Activated T-cell treated with anti-CD3 and anti-CD28 coated beads, Interleukin-2, amount 50 U/mL, for 4 hours (primary cell): ENCODE data around the gene RFX8. TPM values are rescaled to one million over a fixed set of nuclear protein-coding genes. Genes with fewer than 3 reads are reported as not detected.
"Not testable (repeated sequence)": the region's sequence is repeated elsewhere in the genome, so short reads cannot be mapped to it uniquely, and the experiment has no call there.

Source experiments
- ATAC-seq, 2 donors: fragments of 200-7000 bp; cut with Tn5 transposase; one replicate each; pipeline ENCODE4 v1.10.0; 2021
- DNase-seq: peaks from one replicate; pipeline ENCODE4 v3.0.0-alpha.2; 2020
- H3K27me3 Mint-ChIP-seq: one replicate; pipeline ENCODE4 v1.8.0; 2021; ENCODE audit warnings: low read depth, mixed read lengths
- H3K36me3 Mint-ChIP-seq: one replicate; pipeline ENCODE4 v1.8.0; 2022; ENCODE audit warnings: mixed read lengths; ENCODE audit not compliant: insufficient read depth
- H3K4me1 Mint-ChIP-seq: one replicate; pipeline ENCODE4 v1.8.0; 2021; ENCODE audit warnings: low read depth, mixed read lengths
- H3K4me3 Mint-ChIP-seq: one replicate; pipeline ENCODE4 v1.8.0; 2021; ENCODE audit warnings: mild to moderate bottlenecking, moderate library complexity, mixed read lengths
- H3K9me3 Mint-ChIP-seq: one replicate; pipeline ENCODE4 v1.8.0; 2021; ENCODE audit warnings: mixed read lengths
- total RNA-seq, 3 donors: library from RNA; stranded (reverse); gene quantifications; one replicate each; pipeline ENCODE4 v1.2.1, GENCODE V29; 2021

Gene RFX8
- total RNA-seq, 3 donors from 2014 or later = not detected

DNA sequence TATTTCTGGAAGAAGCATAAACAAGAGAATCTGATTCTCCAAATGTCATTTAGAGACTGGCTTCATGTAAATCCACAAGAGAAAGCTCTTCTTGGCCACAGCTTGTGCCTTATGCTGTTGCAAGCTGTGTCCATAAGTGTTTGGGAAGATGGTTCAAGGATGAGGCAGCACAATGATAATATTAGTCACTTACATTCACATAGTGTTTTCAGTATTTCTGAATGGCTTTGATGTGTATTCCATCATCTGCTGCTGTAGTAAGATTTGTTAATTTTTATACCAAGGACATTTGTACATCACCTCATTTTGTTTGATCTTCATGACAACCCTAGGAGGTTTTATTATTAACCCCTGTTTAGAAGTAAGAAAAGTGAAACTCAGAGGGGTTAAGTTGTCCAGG lies 117.5 kb downstream of the RFX8 start:
- DNase-seq = no peak
- Mint-ChIP-seq H3K36me3 (no peaks in the 10 kb centered on the region), H3K27me3 (no peaks in the 10 kb centered on the region), H3K4me3 (no peak overlapping the region), H3K9me3 (no peaks in the 10 kb centered on the region), H3K4me1 (peaks cover 28% of the 10 kb centered on the region)
- no peak for ATAC-seq

DNA sequence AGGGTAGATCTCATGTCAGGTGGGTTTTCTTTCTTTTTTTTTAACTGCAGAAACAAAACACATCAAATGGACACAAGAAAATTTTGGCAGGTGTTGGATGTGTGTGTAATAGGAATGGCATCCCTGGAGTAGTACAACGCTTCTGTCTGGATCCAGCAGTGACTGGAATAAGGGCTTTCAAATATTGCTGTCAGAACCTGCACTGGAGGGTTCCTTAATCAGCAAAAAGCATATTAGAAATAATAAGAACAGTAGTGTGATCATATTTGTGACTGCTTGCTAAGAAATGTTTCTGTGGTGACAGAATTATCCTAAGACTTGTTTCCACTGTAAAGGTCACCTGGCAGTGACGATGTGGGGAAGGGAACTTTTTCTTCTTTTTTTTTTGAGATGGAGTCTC lies 118.4 kb downstream of the RFX8 start:
- Mint-ChIP-seq H3K36me3 (no peaks in the 10 kb centered on the region), H3K27me3 (no peaks in the 10 kb centered on the region), H3K4me1 (peaks cover 19% of the 10 kb centered on the region), H3K4me3 (no peak overlapping the region), H3K9me3 (no peaks in the 10 kb centered on the region)
- ATAC-seq (no peak), DNase-seq (no peak)

DNA sequence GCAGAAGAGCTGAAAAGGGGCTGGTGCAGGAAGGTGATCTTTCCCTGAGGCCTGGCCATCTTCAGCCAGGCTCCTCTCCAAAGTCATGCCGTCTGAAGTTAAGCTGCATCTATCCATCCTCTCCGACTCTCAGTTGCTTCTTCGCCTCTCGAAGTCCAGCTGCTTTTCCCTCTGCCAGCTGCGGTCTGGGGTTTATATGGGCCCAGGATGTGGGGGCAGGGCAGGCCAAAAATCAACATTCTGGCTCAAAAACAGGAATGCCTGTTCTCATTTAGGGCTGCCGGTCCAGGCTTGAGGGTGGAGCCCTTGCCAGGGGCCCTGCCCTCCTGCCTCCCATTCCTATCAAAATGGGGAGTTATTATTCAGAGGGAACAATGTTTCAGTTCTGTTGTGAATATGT lies 118.9 kb downstream of the RFX8 start:
- Mint-ChIP-seq H3K36me3 (no peaks in the 10 kb centered on the region), H3K4me3 (no peak overlapping the region), H3K27me3 (no peaks in the 10 kb centered on the region), H3K4me1 (peaks cover 15% of the 10 kb centered on the region), H3K9me3 (no peaks in the 10 kb centered on the region)
- no peak for ATAC-seq
- no peak for DNase-seq

DNA sequence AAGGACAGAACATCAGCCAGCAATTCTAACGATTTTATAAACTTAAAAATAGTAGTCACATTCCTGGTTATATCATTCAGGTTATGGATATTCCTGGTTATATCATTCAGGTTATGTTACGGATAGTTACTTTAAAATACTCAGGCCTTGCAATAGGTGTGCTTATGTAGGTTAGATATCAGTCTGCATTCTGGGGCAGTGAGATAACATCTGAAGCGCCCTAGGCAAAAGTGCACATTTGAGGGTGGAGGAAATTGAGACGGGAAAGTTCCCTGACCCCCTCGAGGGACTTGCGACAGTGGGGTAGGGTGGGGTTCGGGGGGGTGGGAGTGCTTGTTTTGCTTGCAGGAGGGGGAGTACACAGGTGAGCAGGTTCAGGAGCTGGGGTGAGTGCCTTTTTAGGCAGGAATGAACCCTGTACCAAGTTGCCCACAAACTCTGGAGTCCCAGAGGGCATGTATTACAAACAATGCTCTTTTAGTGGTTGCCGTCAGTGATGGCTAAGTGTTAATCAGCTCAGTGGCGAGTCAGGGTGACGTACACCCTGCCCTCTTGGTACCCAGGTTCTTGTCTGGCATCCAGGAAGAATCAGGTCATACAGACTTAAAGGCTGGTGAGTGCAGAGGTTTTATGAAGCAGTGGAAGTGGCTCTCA lies 119.4 kb downstream of the RFX8 start:
- Mint-ChIP-seq H3K27me3 (no peaks in the 10 kb centered on the region), H3K4me3 (no peak overlapping the region), H3K36me3 (no peaks in the 10 kb centered on the region), H3K4me1 (peaks cover 12% of the 10 kb centered on the region), H3K9me3 (no peaks in the 10 kb centered on the region)
- ATAC-seq (no peak), DNase-seq (no peak)

DNA sequence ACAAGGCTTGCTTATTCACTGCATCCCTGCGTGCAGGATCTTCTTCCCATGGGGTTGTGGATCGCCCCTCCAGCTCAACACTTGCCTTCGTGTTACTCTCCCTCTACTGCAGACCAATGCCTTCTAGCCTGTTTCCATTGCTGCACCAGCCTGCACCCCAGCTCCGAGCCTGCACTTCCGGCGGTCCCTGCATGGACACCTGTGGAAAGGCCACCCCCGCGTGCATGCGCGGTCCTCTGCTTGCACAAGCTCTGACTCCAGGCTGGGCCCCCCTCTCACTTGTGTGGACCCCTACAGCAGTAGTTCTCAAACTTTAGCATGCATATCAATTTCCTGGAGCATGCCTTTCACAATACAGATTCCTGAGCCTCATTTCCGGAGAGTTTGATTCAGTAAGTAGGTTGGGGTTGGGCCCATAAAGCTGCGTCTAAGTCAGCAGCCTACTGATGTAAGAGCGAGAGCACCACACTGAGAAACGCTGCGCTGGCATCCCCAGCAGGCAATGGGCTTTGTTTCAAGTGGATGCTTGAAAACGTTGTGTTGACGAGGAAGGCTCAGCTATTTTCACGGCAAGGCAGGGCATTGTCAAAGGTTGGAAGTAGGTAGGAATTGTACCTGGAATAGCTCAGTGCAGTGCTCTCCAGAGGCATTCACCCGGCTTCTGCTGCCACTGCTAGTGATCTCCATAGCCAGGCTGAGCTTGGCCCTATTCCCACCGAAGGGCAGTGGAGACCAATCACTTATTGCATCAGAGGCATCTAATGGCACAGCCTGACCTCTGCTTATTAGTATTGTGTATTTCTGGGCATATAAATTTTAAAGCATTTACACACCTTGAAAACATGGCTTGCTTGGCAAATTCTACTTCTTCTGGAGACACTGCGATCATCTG lies 120.2 kb downstream of the RFX8 start:
- no peaks in the 10 kb centered on the region for H3K36me3 Mint-ChIP-seq
- H3K9me3 Mint-ChIP-seq = no peaks in the 10 kb centered on the region
- H3K4me1 Mint-ChIP-seq = peaks cover 11% of the 10 kb centered on the region
- ATAC-seq (no peak), DNase-seq (no peak)
- H3K4me3 Mint-ChIP-seq = no peak overlapping the region
- H3K27me3 Mint-ChIP-seq = no peaks in the 10 kb centered on the region

DNA sequence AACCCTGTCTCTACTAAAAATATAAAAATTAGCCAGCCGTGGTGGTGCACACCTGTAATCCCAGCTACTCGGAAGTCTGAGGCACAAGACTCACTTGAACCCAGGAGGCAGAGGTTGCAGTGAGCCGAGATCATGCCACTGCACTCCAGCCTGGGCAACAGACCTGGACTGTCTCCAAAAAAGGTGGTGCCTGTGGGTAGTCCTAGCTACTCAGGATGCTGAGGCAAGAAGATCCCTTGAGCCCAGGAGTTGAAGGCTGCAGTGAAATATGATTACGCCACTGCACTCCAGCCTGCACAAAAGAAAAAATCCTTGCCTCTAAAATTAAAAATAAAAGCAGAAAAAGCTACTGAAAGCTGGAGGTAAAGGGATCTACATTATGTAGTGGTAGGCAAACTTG lies 122.3 kb downstream of the RFX8 start:
- not testable (repeated sequence) for DNase-seq, H3K4me3 Mint-ChIP-seq, H3K36me3 Mint-ChIP-seq, H3K27me3 Mint-ChIP-seq, H3K9me3 Mint-ChIP-seq, ATAC-seq
- peaks cover 11% of the 10 kb centered on the region for H3K4me1 Mint-ChIP-seq

DNA sequence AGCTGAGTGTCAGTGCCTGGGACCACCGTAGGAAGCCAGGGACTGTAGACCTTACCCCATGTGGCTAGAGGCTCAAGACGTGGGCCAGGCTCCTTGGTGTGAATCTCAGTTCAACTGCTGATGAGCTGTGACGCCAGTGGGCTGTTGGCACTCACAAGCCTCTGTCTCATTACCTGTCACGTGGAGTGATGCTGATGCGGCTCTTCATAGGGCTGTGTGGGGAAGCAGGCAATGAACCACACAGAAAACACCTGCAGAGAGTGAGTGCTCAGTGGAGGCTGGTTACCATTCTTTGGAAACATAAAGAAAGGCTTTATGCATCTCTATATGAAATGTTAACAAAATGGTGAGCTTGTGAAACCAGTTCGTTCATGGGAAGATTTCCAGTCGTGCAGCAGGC lies 123.7 kb downstream of the RFX8 start:
- Mint-ChIP-seq H3K4me3 (no peak overlapping the region), H3K4me1 (peaks cover 11% of the 10 kb centered on the region), H3K27me3 (no peaks in the 10 kb centered on the region), H3K36me3 (no peaks in the 10 kb centered on the region), H3K9me3 (no peaks in the 10 kb centered on the region)
- ATAC-seq (no peak), DNase-seq (no peak)

DNA sequence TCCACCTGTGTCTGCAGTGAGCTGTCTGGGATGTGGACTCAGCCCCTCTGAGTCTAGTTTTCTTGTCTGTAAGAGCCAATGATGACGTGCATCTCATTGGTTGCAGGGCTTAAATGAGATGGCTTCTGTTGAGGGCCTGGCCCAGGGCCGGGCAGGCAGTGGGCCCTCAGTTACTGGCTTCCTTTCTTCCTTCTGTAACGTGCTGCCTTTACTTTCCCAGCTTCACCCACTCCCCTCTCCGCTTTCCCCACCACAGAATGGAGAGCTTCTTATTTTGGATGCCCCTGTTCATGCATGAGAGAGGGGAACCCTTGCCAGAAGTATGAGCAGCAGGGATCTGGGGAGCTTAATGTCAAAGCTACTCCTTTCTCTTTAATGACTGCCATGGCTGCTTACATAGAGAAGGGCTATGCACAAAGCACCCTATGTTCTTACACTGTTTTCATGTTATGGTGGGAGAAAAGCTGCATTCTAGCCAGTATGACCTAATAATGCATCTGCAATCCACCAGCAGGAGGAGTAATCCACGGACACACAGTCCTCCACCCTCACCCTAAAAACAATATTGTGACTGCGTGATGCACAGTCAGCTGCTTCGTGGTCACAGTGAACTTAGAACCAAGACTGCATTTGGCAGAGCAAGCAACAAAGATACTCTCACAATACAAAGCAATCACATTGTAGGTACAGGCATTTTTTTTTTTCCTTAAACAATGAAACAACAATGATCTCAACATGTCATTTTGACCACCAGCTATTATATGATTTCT lies 124.8 kb downstream of the RFX8 start:
- peaks cover 9% of the 10 kb centered on the region for H3K4me1 Mint-ChIP-seq
- no peaks in the 10 kb centered on the region for H3K27me3 Mint-ChIP-seq
- H3K36me3 Mint-ChIP-seq = no peaks in the 10 kb centered on the region
- no peak overlapping the region for H3K4me3 Mint-ChIP-seq
- DNase-seq (no peak), ATAC-seq (no peak)
- no peaks in the 10 kb centered on the region for H3K9me3 Mint-ChIP-seq

DNA sequence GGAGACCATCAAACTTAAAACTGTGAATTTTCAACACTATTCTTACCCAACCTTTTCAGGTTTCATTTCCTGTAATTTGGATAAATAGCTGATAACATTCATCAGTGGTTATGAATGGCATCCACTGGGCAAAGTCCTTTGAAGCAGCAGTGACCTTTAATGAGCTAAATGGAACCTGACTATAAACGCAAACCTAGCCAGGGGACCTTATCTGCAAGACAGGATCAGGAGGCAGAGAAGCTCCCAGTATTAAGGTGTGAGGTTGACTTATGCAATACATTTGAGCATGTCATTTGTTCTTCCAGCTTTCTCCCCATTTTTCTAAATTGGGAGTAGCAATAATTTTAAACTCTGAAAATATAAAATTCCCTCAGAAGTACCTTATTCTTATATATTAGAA lies 126.0 kb downstream of the RFX8 start:
- Mint-ChIP-seq H3K27me3 (no peaks in the 10 kb centered on the region), H3K36me3 (no peaks in the 10 kb centered on the region)
- no peak for ATAC-seq

More for the DNA sequence above, 126.0 kb downstream of the RFX8 start:
- peaks cover 9% of the 10 kb centered on the region for H3K4me1 Mint-ChIP-seq
- no peak for DNase-seq
- H3K4me3 Mint-ChIP-seq = no peak overlapping the region
- H3K9me3 Mint-ChIP-seq = no peaks in the 10 kb centered on the region

Other genes with a start within 250 kb of the RFX8 start
- gene CNOT11, start 222.2 kb downstream of the RFX8 start, total RNA-seq = 10 to 100 TPM; 59.9 to 64.4 (median 61.2) TPM
- 10 to 100 TPM; 27.3 to 33.3 (median 27.3) TPM for gene RNF149, start 166.4 kb downstream of the RFX8 start, total RNA-seq
- not detected for gene CREG2, start 87.6 kb downstream of the RFX8 start, total RNA-seq
- 10 to 100 TPM; 30.7 to 36.9 (median 34.7) TPM for gene MAP4K4, start 222.6 kb upstream of the RFX8 start, total RNA-seq